Measurements from ENCODE around the gene PAK2. TPM values are rescaled to one million over a fixed set of nuclear protein-coding genes. Genes with fewer than 3 reads are reported as not detected.
A peak's percentile ranks its signal among the peaks of the same experiment; 100 is the strongest.

Gene PAK2
- total and polyA plus RNA-seq, 9 of the 15 experiments (the other 6 are each of a cell fraction or from before 2014, with no cell fraction given), result 13.2 to 72.4 (median 35.7) TPM

- TF ChIP-seq, protein P1, sequence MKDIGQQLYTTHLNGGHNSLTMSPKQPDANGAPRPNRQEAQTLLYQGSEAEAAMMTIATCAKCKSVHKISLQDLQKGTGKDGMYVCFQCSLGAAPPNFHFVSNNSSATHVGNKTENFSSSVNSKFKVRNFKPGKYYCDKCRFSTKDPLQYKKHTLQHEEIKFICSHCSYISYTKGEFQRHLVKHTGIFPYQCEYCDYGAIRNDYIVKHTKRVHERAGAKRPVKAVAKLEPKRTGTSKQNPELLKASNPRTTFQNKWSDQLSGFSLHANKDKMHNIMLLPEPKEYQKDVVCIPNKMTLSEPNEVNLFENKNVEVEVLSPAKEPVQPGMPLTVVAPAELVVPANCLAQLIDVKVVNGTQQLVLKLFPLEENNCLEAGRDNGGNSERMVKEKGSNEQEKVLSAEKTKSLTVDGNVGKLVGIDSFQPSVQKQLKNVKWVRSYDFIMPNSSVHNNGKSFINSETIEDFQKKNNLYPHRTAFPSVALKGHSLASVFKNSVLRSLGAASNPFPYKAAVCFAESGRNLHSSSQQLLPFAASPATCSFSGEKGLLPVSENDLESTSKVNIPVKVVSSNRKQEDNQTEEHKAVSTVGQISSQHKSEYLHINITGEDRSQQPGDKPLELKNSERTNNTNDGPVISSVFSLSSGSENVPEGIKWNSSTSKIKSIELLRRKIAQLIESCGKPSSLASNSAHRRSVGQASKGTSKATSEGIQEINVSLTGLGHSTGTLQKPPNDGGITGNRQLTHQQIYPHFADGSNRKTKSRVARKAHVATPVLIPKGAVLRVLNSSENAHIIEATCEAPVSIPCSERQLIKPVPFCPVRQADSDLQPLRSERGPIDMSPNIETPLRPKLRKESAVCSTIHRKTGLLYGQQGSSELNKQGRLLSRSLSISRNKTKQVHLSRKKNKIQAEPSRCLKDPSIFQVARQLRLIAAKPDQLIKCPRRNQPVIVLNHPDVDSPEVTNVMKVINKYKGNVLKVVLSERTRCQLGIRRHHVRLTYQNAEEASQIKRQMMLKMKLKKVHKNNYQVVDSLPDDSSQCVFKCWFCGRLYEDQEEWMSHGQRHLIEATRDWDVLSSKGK (CRISPR knock-in tag; IDR thresholded peaks at IDR 0.05), result no peak
- TF ChIP-seq ZNF316 (IDR thresholded peaks at IDR 0.05) (no peak), RFX7 (CRISPR knock-in tag; IDR thresholded peaks at IDR 0.05) (no peak), PHB (CRISPR knock-in tag; IDR thresholded peaks at IDR 0.05) (no peak), HNRNPK (IDR thresholded peaks at IDR 0.05; ENCODE audit: low read depth, low read length, poor library complexity, severe bottlenecking) (no peak), MIER1 (IDR thresholded peaks at IDR 0.05; ENCODE audit: low read depth) (no peak), NFYB (IDR thresholded peaks at IDR 0.05; ENCODE audit: extremely low read depth, insufficient read length) (no peak), NR2C1 (IDR thresholded peaks at IDR 0.05) (no peak), NR2C1 (tag; IDR thresholded peaks at IDR 0.05) (peak; percentile 46; the same call in 1 of the 2 replicates), ZEB2 (IDR thresholded peaks at IDR 0.05) (no peak), SRSF7 (optimal IDR thresholded peaks at IDR 0.05; ENCODE audit: low read depth, low read length) (no peak), ZNF3 (CRISPR knock-in tag; IDR thresholded peaks at IDR 0.05) (no peak), ZFP30 (CRISPR knock-in tag; IDR thresholded peaks at IDR 0.05; ENCODE audit: borderline replicate concordance) (no peak), ZNF384 (IDR thresholded peaks at IDR 0.05; ENCODE audit: low read depth, low read length) (no peak), HMG20B (CRISPR knock-in tag; IDR thresholded peaks at IDR 0.05) (no peak), BHLHE40 (IDR thresholded peaks at IDR 0.05; ENCODE audit: low read length) (no peak), BDP1 (IDR thresholded peaks at IDR 0.05; ENCODE audit: insufficient read depth, insufficient read length) (no peak), PBX2 (CRISPR knock-in tag; IDR thresholded peaks at IDR 0.05; ENCODE audit: low read depth) (no peak), PBX2 (tag; conservative IDR thresholded peaks at IDR 0.05; ENCODE audit: low read depth) (no peak), COPS2 (conservative IDR thresholded peaks at IDR 0.05) (no peak), TARDBP (IDR thresholded peaks at IDR 0.05) (no peak), ZNF175 (CRISPR knock-in tag; IDR thresholded peaks at IDR 0.05; ENCODE audit: low read depth) (no peak), ELF4 (CRISPR knock-in tag; IDR thresholded peaks at IDR 0.05) (no peak), ZNF311 (CRISPR knock-in tag; IDR thresholded peaks at IDR 0.05) (no peak)
- TF ChIP-seq, protein P2, sequence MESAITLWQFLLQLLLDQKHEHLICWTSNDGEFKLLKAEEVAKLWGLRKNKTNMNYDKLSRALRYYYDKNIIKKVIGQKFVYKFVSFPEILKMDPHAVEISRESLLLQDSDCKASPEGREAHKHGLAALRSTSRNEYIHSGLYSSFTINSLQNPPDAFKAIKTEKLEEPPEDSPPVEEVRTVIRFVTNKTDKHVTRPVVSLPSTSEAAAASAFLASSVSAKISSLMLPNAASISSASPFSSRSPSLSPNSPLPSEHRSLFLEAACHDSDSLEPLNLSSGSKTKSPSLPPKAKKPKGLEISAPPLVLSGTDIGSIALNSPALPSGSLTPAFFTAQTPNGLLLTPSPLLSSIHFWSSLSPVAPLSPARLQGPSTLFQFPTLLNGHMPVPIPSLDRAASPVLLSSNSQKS (CRISPR knock-in tag; IDR thresholded peaks at IDR 0.05), result no peak
Observed at GRCh38 chr3:196867507-196868296, 128.0 kb downstream of the PAK2 start, which contains the start of gene SENP5 (continued).
